HL-60 (cell line): ENCODE results near the gene M1AP.
"Not testable (repeated sequence)": the region's sequence is repeated elsewhere in the genome, so short reads cannot be mapped to it uniquely, and the experiment has no call there.

Source experiments
- DNase-seq, 2 experiments: peaks; one replicate each; pipeline ENCODE4 v3.0.0-alpha.2; 2010 to 2020; ENCODE audit warnings: low read depth in 1 of 2, low spot score in 1 of 2
- H3K27ac ChIP-seq: fragments of 250-450 bp; sonication (Bioruptor Pico); replicated peaks from 2 replicates; pipeline ENCODE4 v1.5.1; 2020; ENCODE audit warnings: mild to moderate bottlenecking, moderate library complexity
- H3K27me3 ChIP-seq: fragments of 250-450 bp; sonication (Bioruptor Pico); 2 replicates; pipeline ENCODE4 v1.5.1; 2021; ENCODE audit warnings: mild to moderate bottlenecking, moderate library complexity; ENCODE audit not compliant: insufficient read depth, poor library complexity, severe bottlenecking
- H3K4me3 ChIP-seq: replicated peaks from 2 replicates; pipeline ENCODE4 v1.5.1; 2011; ENCODE audit warnings: mild to moderate bottlenecking, control low read depth, low read length; ENCODE audit not compliant: insufficient read depth
- GABPA ChIP-seq: IDR thresholded peaks from 2 replicates; pipeline ENCODE4 v1.6.1; 2012; ENCODE audit warnings: low read depth
- POLR2AphosphoS5 ChIP-seq: IDR thresholded peaks from 2 replicates; pipeline ENCODE4 v1.6.1; 2012; ENCODE audit warnings: low read depth
- SPI1 ChIP-seq: IDR thresholded peaks from 2 replicates; pipeline ENCODE4 v1.6.1; 2012; ENCODE audit warnings: low read depth, mild to moderate bottlenecking, borderline replicate concordance
- TF ChIP-seq, protein P1 (sequence below): IDR thresholded peaks from one replicate; pipeline ENCODE4 v1.5.1; 2011; ENCODE audit warnings: low read length, control low read depth, inconsistent platforms; ENCODE audit not compliant: insufficient read depth
- TF ChIP-seq, protein P2 (sequence below): IDR thresholded peaks from 2 replicates; pipeline ENCODE4 v1.6.1; 2012; ENCODE audit warnings: low read depth; ENCODE audit not compliant: insufficient replicate concordance

Gene M1AP

DNA sequence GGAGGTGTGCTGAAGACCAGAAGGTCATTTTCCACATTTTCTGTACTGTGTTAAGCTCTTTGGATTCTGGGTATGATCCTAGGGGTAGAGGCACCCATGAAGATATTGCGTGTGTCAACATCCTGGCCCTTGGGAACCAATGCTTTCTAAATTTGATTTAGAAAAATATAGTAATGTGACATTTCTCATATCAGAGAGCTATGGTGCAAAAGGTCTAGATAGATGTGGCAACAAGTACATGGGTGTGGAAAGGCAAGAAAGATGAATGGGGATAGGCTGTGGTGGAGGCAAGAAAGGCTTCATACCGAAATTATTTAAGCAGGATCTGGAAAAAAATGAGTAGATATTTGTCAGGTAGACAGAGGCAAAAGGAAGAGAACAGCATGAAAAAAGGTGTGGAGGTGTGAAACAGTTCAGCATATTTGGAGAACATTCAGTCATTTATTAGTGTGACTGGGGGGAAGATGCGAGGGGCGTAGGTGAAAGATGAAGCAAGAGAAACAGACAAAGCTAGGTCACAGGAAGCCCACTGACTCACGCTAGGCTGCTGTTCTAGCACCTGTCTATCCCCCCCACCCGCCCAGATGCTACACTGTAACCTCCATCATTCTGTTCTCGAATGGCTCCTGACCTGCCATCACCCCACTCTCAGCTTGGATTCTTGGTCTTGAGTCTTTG lies 81.9 kb downstream of the M1AP start:
- no peak for DNase-seq
- TF ChIP-seq, protein P1, sequence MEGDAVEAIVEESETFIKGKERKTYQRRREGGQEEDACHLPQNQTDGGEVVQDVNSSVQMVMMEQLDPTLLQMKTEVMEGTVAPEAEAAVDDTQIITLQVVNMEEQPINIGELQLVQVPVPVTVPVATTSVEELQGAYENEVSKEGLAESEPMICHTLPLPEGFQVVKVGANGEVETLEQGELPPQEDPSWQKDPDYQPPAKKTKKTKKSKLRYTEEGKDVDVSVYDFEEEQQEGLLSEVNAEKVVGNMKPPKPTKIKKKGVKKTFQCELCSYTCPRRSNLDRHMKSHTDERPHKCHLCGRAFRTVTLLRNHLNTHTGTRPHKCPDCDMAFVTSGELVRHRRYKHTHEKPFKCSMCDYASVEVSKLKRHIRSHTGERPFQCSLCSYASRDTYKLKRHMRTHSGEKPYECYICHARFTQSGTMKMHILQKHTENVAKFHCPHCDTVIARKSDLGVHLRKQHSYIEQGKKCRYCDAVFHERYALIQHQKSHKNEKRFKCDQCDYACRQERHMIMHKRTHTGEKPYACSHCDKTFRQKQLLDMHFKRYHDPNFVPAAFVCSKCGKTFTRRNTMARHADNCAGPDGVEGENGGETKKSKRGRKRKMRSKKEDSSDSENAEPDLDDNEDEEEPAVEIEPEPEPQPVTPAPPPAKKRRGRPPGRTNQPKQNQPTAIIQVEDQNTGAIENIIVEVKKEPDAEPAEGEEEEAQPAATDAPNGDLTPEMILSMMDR: no peak
- Histone ChIP-seq H3K4me3 (no peak overlapping the region), H3K27ac (no peak overlapping the region), H3K27me3 (no peaks in the 10 kb centered on the region)

DNA sequence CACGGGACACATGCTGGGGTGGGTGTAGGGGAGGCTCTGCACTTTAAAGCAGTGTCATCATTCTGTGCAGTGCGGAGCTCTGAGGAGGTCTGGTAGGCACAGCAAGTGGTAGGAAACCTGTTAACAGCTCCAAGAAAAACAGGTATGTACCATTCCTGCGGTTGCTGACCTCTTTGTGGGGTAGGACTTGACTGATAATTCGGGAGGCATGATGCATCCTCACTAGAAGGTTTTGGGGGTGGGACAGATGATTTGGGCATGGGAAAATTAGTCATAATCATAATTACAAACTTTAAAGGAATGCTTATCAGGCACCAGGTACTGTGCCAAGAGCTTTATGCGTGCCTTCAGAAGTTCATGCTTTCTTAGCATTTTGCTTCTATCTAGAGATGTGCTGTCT lies 83.9 kb downstream of the M1AP start:
- no peak overlapping the region for H3K27ac ChIP-seq

DNA sequence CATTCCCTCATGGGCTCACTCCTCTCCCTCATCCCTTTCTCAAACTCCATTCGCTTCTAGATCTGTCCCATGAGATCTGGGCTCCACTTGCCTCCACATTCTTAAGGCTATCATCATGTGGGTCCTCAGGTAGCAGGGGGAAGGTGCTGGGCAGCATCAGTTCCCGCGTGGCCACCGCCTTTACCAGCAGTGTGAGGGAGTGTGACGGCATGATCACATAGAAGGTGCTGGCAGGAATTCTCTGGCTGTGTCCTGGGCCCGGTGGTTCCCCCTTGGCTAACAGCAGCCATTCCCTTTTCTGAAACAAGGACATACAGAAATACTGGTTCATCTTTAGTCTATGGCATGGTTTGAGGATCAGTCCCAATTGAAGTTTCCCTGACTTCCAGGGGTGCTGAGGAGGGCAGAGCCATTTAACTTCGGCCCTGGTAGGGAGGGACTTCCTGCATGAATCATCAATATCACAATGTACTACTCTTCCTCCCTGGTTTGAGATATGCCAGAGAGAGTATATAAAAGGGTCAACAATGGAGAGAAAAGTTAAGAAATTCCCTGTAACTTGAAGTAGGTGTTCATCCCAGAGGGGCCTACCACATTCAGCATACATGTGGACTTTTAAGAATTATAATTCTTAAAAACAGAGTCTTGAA lies 85.9 kb downstream of the M1AP start:
- DNase-seq: no peak
- Histone ChIP-seq H3K27me3 (no peaks in the 10 kb centered on the region), H3K27ac (peak overlapping the region; percentile 32; the same call in 1 of the 2 replicates), H3K4me3 (no peak overlapping the region)
- TF ChIP-seq, protein P2, sequence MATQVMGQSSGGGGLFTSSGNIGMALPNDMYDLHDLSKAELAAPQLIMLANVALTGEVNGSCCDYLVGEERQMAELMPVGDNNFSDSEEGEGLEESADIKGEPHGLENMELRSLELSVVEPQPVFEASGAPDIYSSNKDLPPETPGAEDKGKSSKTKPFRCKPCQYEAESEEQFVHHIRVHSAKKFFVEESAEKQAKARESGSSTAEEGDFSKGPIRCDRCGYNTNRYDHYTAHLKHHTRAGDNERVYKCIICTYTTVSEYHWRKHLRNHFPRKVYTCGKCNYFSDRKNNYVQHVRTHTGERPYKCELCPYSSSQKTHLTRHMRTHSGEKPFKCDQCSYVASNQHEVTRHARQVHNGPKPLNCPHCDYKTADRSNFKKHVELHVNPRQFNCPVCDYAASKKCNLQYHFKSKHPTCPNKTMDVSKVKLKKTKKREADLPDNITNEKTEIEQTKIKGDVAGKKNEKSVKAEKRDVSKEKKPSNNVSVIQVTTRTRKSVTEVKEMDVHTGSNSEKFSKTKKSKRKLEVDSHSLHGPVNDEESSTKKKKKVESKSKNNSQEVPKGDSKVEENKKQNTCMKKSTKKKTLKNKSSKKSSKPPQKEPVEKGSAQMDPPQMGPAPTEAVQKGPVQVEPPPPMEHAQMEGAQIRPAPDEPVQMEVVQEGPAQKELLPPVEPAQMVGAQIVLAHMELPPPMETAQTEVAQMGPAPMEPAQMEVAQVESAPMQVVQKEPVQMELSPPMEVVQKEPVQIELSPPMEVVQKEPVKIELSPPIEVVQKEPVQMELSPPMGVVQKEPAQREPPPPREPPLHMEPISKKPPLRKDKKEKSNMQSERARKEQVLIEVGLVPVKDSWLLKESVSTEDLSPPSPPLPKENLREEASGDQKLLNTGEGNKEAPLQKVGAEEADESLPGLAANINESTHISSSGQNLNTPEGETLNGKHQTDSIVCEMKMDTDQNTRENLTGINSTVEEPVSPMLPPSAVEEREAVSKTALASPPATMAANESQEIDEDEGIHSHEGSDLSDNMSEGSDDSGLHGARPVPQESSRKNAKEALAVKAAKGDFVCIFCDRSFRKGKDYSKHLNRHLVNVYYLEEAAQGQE: no peak
- TF ChIP-seq GABPA (no peak), SPI1 (no peak; the same call in 1 of the 2 replicates), POLR2AphosphoS5 (no peak)
- TF ChIP-seq, protein P1: no peak

More for the DNA sequence above, 83.9 kb downstream of the M1AP start:
- TF ChIP-seq SPI1 (no peak), GABPA (no peak), POLR2AphosphoS5 (no peak)
- TF ChIP-seq, protein P2: no peak
- TF ChIP-seq, protein P1: no peak
- no peak overlapping the region for H3K4me3 ChIP-seq
- DNase-seq: no peak
- H3K27me3 ChIP-seq: no peaks in the 10 kb centered on the region

DNA sequence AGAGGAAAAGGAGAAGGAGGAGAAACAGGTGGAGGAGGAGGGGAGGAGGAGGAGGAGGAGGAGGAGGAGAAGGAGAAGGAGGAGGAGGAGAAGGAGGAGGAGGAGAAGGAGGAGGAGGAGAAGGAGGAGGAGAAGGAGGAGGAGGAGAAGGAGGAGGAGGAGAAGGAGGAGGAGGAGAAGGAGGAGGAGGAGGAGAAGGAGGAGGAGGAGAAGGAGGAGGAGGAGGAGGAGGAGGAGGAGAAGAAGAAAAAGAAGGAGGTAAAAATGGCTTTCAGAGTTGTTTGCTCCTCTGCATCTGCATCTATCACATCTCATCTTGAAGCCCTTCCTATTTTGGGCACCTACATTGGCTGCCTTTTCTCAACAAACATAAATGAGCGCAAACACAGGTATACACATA lies 87.1 kb downstream of the M1AP start:
- H3K27me3 ChIP-seq, H3K27ac ChIP-seq: not testable (repeated sequence)

More for the DNA sequence above, 87.1 kb downstream of the M1AP start:
- not testable (repeated sequence) for DNase-seq, H3K4me3 ChIP-seq
